ENCODE results near the gene FBXO5.

The FBXO5 gene

DNA sequence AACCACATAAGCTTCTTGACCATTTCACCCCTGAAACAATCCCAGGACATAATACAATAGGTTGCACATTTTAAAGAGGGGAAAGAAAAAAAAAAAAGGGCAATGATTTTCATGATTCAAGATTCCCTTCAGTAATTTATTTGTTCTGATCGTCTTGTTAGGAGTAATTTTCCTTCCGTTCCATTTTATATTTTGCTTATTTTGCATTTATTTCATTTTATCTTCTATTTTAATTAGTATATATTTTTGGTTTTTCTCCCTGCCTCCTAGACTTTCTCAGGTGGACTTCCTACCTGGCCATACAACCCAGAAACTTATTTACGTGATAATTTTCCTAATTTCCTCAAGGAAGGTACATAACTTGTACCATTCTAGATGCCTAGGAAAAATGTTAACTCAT is 32.6 kb downstream of the FBXO5 start:
- no peak for DNase-seq (ENCODE audit: low read depth)

DNA sequence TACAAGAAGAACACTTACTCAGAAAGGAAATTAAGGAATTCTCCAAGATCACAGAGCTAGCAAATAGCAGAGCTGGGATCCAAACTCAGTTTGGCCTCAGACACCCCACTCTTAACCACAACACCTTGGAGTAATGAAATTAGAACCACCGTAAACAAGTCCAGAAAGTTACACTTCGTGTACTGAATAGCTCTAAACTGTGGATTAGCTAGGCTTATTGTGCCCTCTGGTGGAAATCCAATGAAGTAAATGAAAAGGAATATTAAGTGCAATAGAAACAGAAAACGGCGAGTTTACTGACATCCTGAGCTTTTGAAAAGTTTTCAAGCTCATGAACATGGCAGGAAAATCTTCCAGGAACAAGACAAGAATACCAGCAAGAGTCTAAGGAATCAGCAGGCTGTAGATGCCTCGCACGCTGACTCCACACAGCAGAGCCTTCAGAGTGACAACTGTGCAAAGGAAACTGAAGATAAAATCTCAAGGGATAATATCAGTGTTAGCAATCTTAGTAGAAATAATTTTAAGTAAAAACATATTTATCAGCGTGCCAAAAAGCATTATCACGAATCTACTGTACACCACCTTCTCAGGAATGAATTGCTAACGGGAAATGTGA is 34.6 kb downstream of the FBXO5 start:
- DNase-seq (ENCODE audit: low read depth), result peak; percentile 39

DNA sequence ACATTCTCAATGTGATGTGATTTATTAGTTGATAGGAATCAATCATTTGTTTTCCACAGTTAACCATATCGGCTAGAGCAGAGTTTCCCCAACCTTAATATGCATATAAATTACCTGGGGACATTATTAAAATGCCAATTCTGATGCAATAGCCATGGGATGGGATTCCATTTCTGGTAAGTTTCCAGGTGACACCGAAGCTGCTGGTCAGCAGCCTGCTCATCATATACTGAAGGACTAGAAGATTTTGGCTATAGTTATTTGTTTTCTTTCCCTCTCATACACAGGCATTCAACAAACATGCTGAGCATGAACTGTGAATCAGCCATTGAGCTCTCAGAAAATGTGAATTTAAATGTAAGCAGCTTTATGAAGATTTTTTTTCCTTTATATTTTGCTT is 35.8 kb downstream of the FBXO5 start:
- no peak for DNase-seq (ENCODE audit: low read depth)

DNA sequence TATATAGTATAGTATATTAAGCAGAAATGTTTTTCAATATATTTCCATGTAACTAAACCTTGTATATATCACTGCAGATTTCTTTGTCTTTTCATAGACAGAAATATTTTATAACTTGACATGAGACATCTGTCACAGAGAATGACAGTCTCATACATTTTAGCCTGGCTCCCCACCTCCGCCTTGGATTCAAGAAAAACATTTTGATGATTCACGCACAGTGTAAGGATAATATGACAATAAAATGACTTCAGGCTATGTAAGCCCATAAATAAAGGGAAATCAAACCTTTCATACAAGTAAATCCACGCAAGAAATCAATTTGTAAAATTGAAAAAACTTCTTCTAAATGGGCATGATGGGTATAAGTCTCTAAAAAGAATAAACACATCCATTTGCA is 36.4 kb downstream of the FBXO5 start:
- DNase-seq (ENCODE audit: low read depth), result no peak

DNA sequence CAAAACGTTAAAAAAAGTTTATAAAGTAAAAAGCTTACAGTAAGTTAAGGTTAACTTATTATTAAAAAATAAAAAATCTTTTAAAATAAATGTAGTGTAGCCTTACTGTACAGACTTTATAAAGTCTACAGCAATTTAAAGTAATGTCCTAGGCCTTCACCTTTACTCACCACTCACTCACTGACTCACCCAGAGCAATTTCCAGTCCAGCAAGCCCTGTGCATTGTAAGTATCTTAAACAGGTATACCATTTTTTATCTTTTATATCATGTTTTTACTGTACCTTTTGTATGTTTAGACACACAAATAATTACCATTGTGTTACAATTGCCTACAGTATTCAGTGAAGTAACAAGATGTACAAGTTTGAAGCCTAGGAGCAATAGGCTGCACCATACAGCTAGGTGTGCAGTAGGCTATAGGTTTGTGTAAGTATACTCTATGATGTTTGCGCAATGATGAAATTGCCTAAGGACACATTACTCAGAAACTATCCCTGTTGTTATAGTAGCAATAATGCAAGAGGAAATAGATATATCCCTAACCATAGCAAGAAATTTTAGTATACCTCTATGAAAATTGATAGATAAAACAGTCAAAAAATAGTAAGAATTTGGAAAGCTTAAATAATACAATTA is 39.5 kb downstream of the FBXO5 start:
- DNase-seq (ENCODE audit: low read depth), result peak; percentile 13

DNA sequence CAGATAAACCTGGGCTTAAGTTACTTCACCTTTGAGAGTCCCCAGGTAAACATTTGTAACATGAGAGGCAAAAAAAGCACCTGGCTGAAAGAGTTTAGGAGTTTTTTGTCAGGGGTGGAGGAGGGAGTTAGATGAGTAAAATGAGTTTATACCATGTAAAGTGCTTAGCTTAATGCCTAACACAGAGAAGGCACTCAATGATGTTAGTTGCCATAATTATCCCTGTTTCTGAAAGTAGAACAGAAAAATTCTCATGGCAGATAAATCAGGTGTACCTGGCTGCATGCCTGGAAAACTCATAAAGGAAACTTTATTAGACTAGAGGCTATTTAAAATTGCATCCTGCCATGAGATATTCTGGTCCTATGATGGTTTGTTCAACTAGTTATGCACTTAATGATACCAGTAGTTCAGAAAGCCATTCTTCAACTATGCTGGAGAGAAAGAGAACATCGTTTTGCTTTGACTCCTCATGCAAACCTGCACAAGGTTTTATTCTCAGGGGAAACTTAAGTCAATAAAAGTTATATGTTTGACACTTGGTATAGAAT is 40.4 kb downstream of the FBXO5 start:
- DNase-seq (ENCODE audit: low read depth), result no peak

DNA sequence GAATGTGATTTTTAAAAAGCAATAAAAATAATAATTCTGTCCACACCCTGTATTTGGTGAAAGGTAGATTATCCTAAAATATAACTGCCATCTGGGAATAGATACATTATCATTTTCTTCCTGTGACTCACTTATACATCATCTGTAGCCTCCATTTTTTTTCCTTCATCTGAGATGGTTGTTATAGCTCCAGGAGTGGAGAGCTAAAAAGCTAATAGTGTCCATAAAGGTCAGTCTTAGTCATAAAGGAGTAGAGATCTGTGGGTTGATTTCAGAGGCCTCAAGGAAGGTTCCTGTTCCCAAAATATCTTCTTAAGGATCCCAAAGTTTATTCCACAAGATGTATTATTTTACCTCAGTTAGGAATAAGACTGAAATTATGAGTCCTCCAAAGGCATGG is 41.1 kb downstream of the FBXO5 start:
- no peak for DNase-seq (ENCODE audit: low read depth)

DNA sequence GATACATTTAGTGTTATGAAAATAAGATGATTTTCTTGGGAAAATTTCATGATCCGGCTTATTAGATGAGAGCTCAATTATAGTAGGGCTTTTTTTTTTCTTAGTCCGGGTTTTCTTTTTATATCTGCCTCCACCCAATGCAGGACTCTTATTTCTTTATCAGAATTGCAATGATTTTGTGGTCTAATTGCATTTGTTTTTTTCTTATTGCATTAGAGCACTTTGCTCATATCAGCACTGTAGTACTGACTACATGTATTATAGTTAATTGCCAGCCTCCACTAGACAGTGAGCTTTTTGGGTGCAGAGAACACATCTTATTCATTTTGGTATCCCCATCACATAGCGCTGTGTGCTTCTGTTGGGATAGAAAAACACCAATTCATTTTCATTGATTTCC is 50.0 kb downstream of the FBXO5 start:
- DNase-seq (ENCODE audit: low read depth), result no peak

DNA sequence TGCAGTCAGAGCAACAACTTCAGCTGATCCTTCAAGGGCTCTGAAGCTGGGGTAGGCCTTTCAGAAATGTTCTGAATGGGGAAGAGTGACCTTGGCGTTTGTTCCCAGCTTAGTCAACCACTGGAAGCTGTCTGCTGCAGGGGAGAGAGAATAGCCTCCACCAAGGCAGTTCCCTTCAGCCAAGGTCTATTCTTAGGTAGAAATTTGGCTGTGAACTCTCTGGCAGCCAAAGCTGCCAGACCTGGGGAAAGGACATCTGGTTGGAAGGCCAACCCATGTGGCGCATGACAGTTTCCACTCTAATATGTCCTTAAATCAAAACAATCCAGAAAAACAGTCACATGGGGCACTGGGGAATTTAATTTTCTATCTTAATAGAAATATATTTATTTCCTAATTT is 60.1 kb downstream of the FBXO5 start:
- no peak for DNase-seq (ENCODE audit: low read depth)
